ENCODE measurements around the gene C15orf39.

Gene C15orf39

GRCh38 chr15:75174729-75175128, 27.0 kb upstream of the C15orf39 start:
- DNase-seq (ENCODE audit: low read depth) = no peak
- TF ChIP-seq CTCF (conservative IDR thresholded peaks at IDR 0.05; ENCODE audit: low read length) = no peak
- H3K4me3 ChIP-seq (ENCODE audit: low read length) = no peak overlapping the region

- DNase-seq (ENCODE audit: low read depth) = no peak
- no peak overlapping the region for H3K4me3 ChIP-seq (ENCODE audit: low read length)
- TF ChIP-seq CTCF (conservative IDR thresholded peaks at IDR 0.05; ENCODE audit: low read length) = no peak
Measured at GRCh38 chr15:75176396-75176761, 25.3 kb upstream of the C15orf39 start.

- DNase-seq (ENCODE audit: low read depth) = no peak
- TF ChIP-seq CTCF (conservative IDR thresholded peaks at IDR 0.05; ENCODE audit: low read length) = 0 out of 2 replicates have a peak, but pooled peaks have one; percentile 6
- no peak overlapping the region for H3K4me3 ChIP-seq (ENCODE audit: low read length)
Measured at GRCh38 chr15:75177360-75178071, 24.2 kb upstream of the C15orf39 start.

- DNase-seq (ENCODE audit: low read depth) = no peak
- no peak for TF ChIP-seq CTCF (conservative IDR thresholded peaks at IDR 0.05; ENCODE audit: low read length)
Measured at GRCh38 chr15:75178171-75178937, 23.3 kb upstream of the C15orf39 start.

GRCh38 chr15:75178938-75179745, 22.5 kb upstream of the C15orf39 start:
- no peak overlapping the region for H3K4me3 ChIP-seq (ENCODE audit: low read length)
- no peak for TF ChIP-seq CTCF (conservative IDR thresholded peaks at IDR 0.05; ENCODE audit: low read length)
- no peak for DNase-seq (ENCODE audit: low read depth)

More at GRCh38 chr15:75178171-75178937, 23.3 kb upstream of the C15orf39 start:
- no peak overlapping the region; the same call in 1 of the 2 replicates for H3K4me3 ChIP-seq (ENCODE audit: low read length)

- TF ChIP-seq CTCF (conservative IDR thresholded peaks at IDR 0.05; ENCODE audit: low read length) = no peak
- H3K4me3 ChIP-seq (ENCODE audit: low read length) = no peak overlapping the region
- no peak for DNase-seq (ENCODE audit: low read depth)
Measured at GRCh38 chr15:75179746-75180140, 21.9 kb upstream of the C15orf39 start.
